GM23338 (cell line): ENCODE results near the gene ZSCAN31. TPM values are rescaled to one million over a fixed set of nuclear protein-coding genes. Genes with fewer than 3 reads are reported as not detected.
"Not testable (repeated sequence)": the region's sequence is repeated elsewhere in the genome, so short reads cannot be mapped to it uniquely, and the experiment has no call there.

Source experiments
- ATAC-seq: fragments of 200-7000 bp; cut with Tn5 transposase; 3 replicates; pipeline ENCODE4 v1.9.1; 2020
- DNase-seq: peaks from one replicate; pipeline ENCODE4 v3.0.0-alpha.2; 2015; ENCODE audit warnings: low spot score
- H2AFZ ChIP-seq: fragments of 200-600 bp; sonication (generic); 2 replicates; pipeline ENCODE4 v1.8.0; 2016; ENCODE audit warnings: antibody characterized with exemption, mild to moderate bottlenecking, moderate library complexity
- H3F3A ChIP-seq: fragments of 200-600 bp; sonication (generic); replicated peaks from 2 replicates; pipeline ENCODE4 v1.8.0; 2017; ENCODE audit warnings: antibody characterized with exemption, mixed run types, low read depth
- H3K27ac ChIP-seq: fragments of 200-600 bp; sonication (generic); 2 replicates; pipeline ENCODE4 v1.6.1; 2016; ENCODE audit warnings: low read depth
- H3K27me3 ChIP-seq: fragments of 200-600 bp; sonication (generic); 2 replicates; pipeline ENCODE4 v1.8.0; 2016; ENCODE audit warnings: mild to moderate bottlenecking, mixed run types, moderate library complexity; ENCODE audit not compliant: insufficient read depth
- H3K36me3 ChIP-seq: fragments of 200-600 bp; sonication (generic); 2 replicates; pipeline ENCODE4 v1.8.0; 2016; ENCODE audit warnings: mild to moderate bottlenecking; ENCODE audit not compliant: insufficient read depth
- H3K4me1 ChIP-seq: fragments of 200-600 bp; sonication (generic); 2 replicates; pipeline ENCODE4 v1.8.0; 2016; ENCODE audit warnings: mild to moderate bottlenecking, moderate library complexity; ENCODE audit not compliant: insufficient read depth
- H3K4me2 ChIP-seq: fragments of 200-600 bp; sonication (generic); 2 replicates; pipeline ENCODE4 v1.7.1; 2017; ENCODE audit warnings: mixed run types
- H3K4me3 ChIP-seq: fragments of 200-600 bp; sonication (generic); 2 replicates; pipeline ENCODE4 v1.6.1; 2016; ENCODE audit warnings: mixed run types
- H3K79me2 ChIP-seq: fragments of 200-600 bp; sonication (generic); replicated peaks from 2 replicates; pipeline ENCODE4 v1.8.0; 2017; ENCODE audit warnings: mild to moderate bottlenecking; ENCODE audit not compliant: insufficient read depth
- H3K9me2 ChIP-seq: fragments of 200-600 bp; sonication (generic); 2 replicates; pipeline ENCODE4 v1.8.0; 2017; ENCODE audit not compliant: insufficient read depth
- H4K20me1 ChIP-seq: fragments of 200-600 bp; sonication (generic); replicated peaks from 2 replicates; pipeline ENCODE4 v1.8.0; 2017; ENCODE audit warnings: mild to moderate bottlenecking; ENCODE audit not compliant: insufficient read depth
- H3K27ac Mint-ChIP-seq: 2 replicates; pipeline ENCODE4 v1.8.0; 2020; ENCODE audit warnings: inconsistent platforms, mild to moderate bottlenecking, moderate library complexity, mixed read lengths
- H3K27me3 Mint-ChIP-seq: 3 replicates; pipeline ENCODE4 v1.8.0; 2022; ENCODE audit warnings: low read depth, mild to moderate bottlenecking, moderate library complexity, mixed read lengths, inconsistent platforms; ENCODE audit not compliant: insufficient read depth, poor library complexity
- H3K36me3 Mint-ChIP-seq: 3 replicates; pipeline ENCODE4 v1.8.0; 2021; ENCODE audit warnings: low read depth, mild to moderate bottlenecking, inconsistent platforms, moderate library complexity, mixed read lengths
- H3K4me1 Mint-ChIP-seq: 3 replicates; pipeline ENCODE4 v1.8.0; 2020; ENCODE audit warnings: mild to moderate bottlenecking, inconsistent platforms, mixed read lengths
- H3K4me3 Mint-ChIP-seq: 3 replicates; pipeline ENCODE4 v1.8.0; 2021; ENCODE audit warnings: moderate library complexity, mild to moderate bottlenecking, inconsistent platforms, mixed read lengths
- H3K9me3 Mint-ChIP-seq: 3 replicates; pipeline ENCODE4 v1.8.0; 2020; ENCODE audit warnings: moderate library complexity, mild to moderate bottlenecking, inconsistent platforms, mixed read lengths
- CREB1 ChIP-seq: fragments of 250-450 bp; sonication (Bioruptor Pico); IDR thresholded peaks from 2 replicates; pipeline ENCODE4 v1.5.0; 2020; ENCODE audit warnings: low read depth, mild to moderate bottlenecking, moderate library complexity
- EZH2 ChIP-seq: fragments of 200-600 bp; sonication (generic); IDR thresholded peaks from one replicate; pipeline ENCODE4 v1.8.0; 2017; ENCODE audit warnings: antibody characterized with exemption, mild to moderate bottlenecking, low read depth; ENCODE audit not compliant: unreplicated experiment
- EZH2phosphoT487 ChIP-seq: fragments of 200-600 bp; sonication (generic); IDR thresholded peaks from one replicate; pipeline ENCODE4 v1.8.1; 2018; ENCODE audit warnings: antibody characterized with exemption; ENCODE audit not compliant: unreplicated experiment
- NANOG ChIP-seq: IDR thresholded peaks from 2 replicates; pipeline ENCODE4 v1.6.1; 2016; ENCODE audit warnings: antibody characterized with exemption, borderline replicate concordance
- ZNF114 ChIP-seq: fragments of 250-450 bp; sonication (Bioruptor Pico); IDR thresholded peaks from 2 replicates; pipeline ENCODE4 v1.5.0; 2020; ENCODE audit warnings: mild to moderate bottlenecking, moderate library complexity
- ZNF331 ChIP-seq: fragments of 250-450 bp; sonication (Bioruptor Pico); IDR thresholded peaks from 2 replicates; pipeline ENCODE4 v1.5.0; 2020; ENCODE audit warnings: low read depth, mild to moderate bottlenecking, moderate library complexity
- polyA plus RNA-seq: library from polyadenylated mRNA; unstranded; fragments of >200 nt; fragmentation: Nextera tagmentation; extraction: Ambion mirVana; gene quantifications from 2 replicates; pipeline ENCODE4 v1.2.1, GENCODE V29; 2016
- total RNA-seq: library from RNA; depleted of rRNA; stranded (reverse); fragments of >200 nt; shearing (Covaris generic); gene quantifications from 2 replicates; pipeline ENCODE4 v1.2.3, GENCODE V29; 2014
- TF ChIP-seq, protein P1 (sequence below): fragments of 250-450 bp; sonication (Bioruptor Pico); IDR thresholded peaks from 2 replicates; pipeline ENCODE4 v1.5.0; 2020; ENCODE audit warnings: mild to moderate bottlenecking, moderate library complexity

ZSCAN31 gene
- total and polyA plus RNA-seq, 2 experiments from 2014 or later, result 3.1 to 4.7 TPM

DNA sequence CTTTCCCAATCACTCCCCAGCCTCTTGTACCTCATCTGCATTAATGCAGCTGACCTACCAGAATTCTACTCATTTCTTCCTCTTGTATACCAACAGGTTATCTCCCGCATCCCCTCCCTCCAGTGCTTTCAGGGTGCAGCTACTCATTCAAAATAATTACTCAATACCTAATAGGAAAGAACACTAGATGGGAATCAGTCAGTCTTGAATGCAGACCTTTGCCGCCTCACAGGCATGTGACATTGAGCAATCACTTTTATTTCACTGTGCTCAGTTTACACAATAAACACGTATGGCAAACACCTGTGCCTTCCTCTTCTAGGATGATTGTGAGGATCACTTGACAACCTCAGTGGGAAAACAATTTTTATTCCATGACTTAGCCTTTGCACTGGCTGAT lies 13.3 kb downstream of the ZSCAN31 start:
- no peak overlapping the region for H3K4me3 Mint-ChIP-seq
- no peak overlapping the region for H3K27ac ChIP-seq

DNA sequence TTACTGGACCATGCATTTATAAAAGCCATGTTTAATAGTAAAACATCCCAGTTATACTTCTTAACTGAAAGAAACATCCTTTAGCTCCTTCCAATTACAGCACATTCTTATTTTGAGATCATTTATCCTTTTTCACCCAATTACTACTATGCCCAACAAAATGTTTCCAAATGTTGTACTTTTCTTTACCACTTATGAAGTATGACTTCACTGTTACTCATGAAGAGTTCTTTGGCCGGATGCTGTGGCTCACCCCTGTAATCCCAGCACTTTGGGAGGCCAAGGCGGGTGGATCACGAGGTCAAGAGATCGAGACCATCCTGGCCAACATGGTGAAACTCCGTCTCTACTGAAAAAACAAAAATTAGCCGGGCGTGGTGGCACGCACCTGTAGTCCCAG lies 18.1 kb downstream of the ZSCAN31 start:
- H3K9me3 Mint-ChIP-seq, DNase-seq, H3K4me3 ChIP-seq, ATAC-seq, H3F3A ChIP-seq, H3K27ac Mint-ChIP-seq, H2AFZ ChIP-seq, H3K4me2 ChIP-seq, H3K27me3 Mint-ChIP-seq, H4K20me1 ChIP-seq, H3K36me3 ChIP-seq, H3K4me1 Mint-ChIP-seq, H3K79me2 ChIP-seq, H3K27me3 ChIP-seq, H3K36me3 Mint-ChIP-seq, H3K4me3 Mint-ChIP-seq, H3K9me2 ChIP-seq, H3K27ac ChIP-seq, H3K4me1 ChIP-seq: not testable (repeated sequence)

More for the DNA sequence above, 13.3 kb downstream of the ZSCAN31 start:
- H3K9me2 ChIP-seq, result no peaks in the 10 kb centered on the region
- H3K36me3 ChIP-seq, result peaks cover 28% of the 10 kb centered on the region
- no peak for TF ChIP-seq NANOG
- TF ChIP-seq, protein P1, sequence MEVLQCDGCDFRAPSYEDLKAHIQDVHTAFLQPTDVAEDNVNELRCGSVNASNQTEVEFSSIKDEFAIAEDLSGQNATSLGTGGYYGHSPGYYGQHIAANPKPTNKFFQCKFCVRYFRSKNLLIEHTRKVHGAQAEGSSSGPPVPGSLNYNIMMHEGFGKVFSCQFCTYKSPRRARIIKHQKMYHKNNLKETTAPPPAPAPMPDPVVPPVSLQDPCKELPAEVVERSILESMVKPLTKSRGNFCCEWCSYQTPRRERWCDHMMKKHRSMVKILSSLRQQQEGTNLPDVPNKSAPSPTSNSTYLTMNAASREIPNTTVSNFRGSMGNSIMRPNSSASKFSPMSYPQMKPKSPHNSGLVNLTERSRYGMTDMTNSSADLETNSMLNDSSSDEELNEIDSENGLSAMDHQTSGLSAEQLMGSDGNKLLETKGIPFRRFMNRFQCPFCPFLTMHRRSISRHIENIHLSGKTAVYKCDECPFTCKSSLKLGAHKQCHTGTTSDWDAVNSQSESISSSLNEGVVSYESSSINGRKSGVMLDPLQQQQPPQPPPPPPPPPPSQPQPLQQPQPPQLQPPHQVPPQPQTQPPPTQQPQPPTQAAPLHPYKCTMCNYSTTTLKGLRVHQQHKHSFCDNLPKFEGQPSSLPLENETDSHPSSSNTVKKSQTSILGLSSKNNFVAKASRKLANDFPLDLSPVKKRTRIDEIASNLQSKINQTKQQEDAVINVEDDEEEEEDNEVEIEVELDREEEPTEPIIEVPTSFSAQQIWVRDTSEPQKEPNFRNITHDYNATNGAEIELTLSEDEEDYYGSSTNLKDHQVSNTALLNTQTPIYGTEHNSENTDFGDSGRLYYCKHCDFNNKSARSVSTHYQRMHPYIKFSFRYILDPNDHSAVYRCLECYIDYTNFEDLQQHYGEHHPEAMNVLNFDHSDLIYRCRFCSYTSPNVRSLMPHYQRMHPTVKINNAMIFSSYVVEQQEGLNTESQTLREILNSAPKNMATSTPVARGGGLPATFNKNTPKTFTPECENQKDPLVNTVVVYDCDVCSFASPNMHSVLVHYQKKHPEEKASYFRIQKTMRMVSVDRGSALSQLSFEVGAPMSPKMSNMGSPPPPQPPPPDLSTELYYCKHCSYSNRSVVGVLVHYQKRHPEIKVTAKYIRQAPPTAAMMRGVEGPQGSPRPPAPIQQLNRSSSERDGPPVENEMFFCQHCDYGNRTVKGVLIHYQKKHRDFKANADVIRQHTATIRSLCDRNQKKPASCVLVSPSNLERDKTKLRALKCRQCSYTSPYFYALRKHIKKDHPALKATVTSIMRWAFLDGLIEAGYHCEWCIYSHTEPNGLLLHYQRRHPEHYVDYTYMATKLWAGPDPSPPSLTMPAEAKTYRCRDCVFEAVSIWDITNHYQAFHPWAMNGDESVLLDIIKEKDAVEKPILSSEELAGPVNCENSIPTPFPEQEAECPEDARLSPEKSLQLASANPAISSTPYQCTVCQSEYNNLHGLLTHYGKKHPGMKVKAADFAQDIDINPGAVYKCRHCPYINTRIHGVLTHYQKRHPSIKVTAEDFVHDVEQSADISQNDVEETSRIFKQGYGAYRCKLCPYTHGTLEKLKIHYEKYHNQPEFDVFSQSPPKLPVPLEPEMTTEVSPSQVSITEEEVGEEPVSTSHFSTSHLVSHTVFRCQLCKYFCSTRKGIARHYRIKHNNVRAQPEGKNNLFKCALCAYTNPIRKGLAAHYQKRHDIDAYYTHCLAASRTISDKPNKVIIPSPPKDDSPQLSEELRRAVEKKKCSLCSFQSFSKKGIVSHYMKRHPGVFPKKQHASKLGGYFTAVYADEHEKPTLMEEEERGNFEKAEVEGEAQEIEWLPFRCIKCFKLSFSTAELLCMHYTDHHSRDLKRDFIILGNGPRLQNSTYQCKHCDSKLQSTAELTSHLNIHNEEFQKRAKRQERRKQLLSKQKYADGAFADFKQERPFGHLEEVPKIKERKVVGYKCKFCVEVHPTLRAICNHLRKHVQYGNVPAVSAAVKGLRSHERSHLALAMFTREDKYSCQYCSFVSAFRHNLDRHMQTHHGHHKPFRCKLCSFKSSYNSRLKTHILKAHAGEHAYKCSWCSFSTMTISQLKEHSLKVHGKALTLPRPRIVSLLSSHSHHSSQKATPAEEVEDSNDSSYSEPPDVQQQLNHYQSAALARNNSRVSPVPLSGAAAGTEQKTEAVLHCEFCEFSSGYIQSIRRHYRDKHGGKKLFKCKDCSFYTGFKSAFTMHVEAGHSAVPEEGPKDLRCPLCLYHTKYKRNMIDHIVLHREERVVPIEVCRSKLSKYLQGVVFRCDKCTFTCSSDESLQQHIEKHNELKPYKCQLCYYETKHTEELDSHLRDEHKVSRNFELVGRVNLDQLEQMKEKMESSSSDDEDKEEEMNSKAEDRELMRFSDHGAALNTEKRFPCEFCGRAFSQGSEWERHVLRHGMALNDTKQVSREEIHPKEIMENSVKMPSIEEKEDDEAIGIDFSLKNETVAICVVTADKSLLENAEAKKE (CRISPR knock-in tag), result no peak
- TF ChIP-seq ZNF331 (CRISPR knock-in tag), result no peak
- no peak for TF ChIP-seq EZH2
- TF ChIP-seq CREB1 (CRISPR knock-in tag), result no peak
- no peak for TF ChIP-seq EZH2phosphoT487
- no peak for TF ChIP-seq ZNF114
- no peak overlapping the region for H3K4me2 ChIP-seq
- H3K27me3 Mint-ChIP-seq, result peaks cover 4% of the 10 kb centered on the region
- peaks cover 39% of the 10 kb centered on the region for H3K36me3 Mint-ChIP-seq
- H3K79me2 ChIP-seq, result no peaks in the 10 kb centered on the region
- H3F3A ChIP-seq, result no peaks in the 10 kb centered on the region
- H3K4me1 Mint-ChIP-seq, result no peaks in the 10 kb centered on the region
- ATAC-seq, result no peak
- no peaks in the 10 kb centered on the region for H3K4me1 ChIP-seq
- no peaks in the 10 kb centered on the region for H3K27me3 ChIP-seq
- H3K27ac Mint-ChIP-seq, result no peak overlapping the region
- H4K20me1 ChIP-seq, result no peaks in the 10 kb centered on the region
- DNase-seq, result no peak
- H3K4me3 ChIP-seq, result no peak overlapping the region
- H3K9me3 Mint-ChIP-seq, result peaks cover 28% of the 10 kb centered on the region
- no peak overlapping the region for H2AFZ ChIP-seq
